DMS 273 (cell line): Measurements from ENCODE around the gene NUBPL.
"Not testable (repeated sequence)": the region's sequence is repeated elsewhere in the genome, so short reads cannot be mapped to it uniquely, and the experiment has no call there.

ENCODE experiments used
- DNase-seq: peaks from one replicate; lab custom pipeline; 2025; ENCODE audit not compliant: unreplicated experiment; lab: John Stamatoyannopoulos, UW

NUBPL gene

GRCh38 chr14:31867570-31867969 lies 306.4 kb downstream of the NUBPL start:
- DNase-seq: no peak

GRCh38 chr14:31868096-31868495 lies 306.9 kb downstream of the NUBPL start:
- not testable (repeated sequence) for DNase-seq

- no peak for DNase-seq
Observed at GRCh38 chr14:31876741-31877140, 315.5 kb downstream of the NUBPL start.

- no peak for DNase-seq
Observed at GRCh38 chr14:31877255-31877798, 316.1 kb downstream of the NUBPL start.

- DNase-seq: no peak
Observed at GRCh38 chr14:31879661-31880348, 318.6 kb downstream of the NUBPL start.

GRCh38 chr14:31880935-31881334 lies 319.7 kb downstream of the NUBPL start:
- no peak for DNase-seq

GRCh38 chr14:31881531-31882310 lies 320.5 kb downstream of the NUBPL start:
- no peak for DNase-seq

GRCh38 chr14:31884238-31884637 lies 323.0 kb downstream of the NUBPL start:
- DNase-seq: no peak

- no peak for DNase-seq
Observed at GRCh38 chr14:31884776-31885379, 323.7 kb downstream of the NUBPL start.

GRCh38 chr14:31886156-31886835 lies 325.1 kb downstream of the NUBPL start:
- DNase-seq: no peak

- DNase-seq: no peak
Observed at GRCh38 chr14:31887929-31888580, 326.9 kb downstream of the NUBPL start.

GRCh38 chr14:31889297-31889696 lies 328.1 kb downstream of the NUBPL start:
- DNase-seq: no peak

GRCh38 chr14:31890202-31890601 lies 329.0 kb downstream of the NUBPL start:
- DNase-seq: not testable (repeated sequence)

- no peak for DNase-seq
Observed at GRCh38 chr14:31893221-31893757, 332.1 kb downstream of the NUBPL start.

GRCh38 chr14:31894351-31894750 lies 333.1 kb downstream of the NUBPL start:
- DNase-seq: no peak

- DNase-seq: no peak
Observed at GRCh38 chr14:31895206-31895605, 334.0 kb downstream of the NUBPL start.

GRCh38 chr14:31895646-31896045 lies 334.4 kb downstream of the NUBPL start:
- no peak for DNase-seq

GRCh38 chr14:31897581-31898186 lies 336.5 kb downstream of the NUBPL start:
- no peak for DNase-seq

GRCh38 chr14:31898838-31899528 lies 337.8 kb downstream of the NUBPL start:
- no peak for DNase-seq
